WTC11 (cell line): ENCODE data around the gene TUSC2. TPM values are rescaled to one million over a fixed set of nuclear protein-coding genes. Genes with fewer than 3 reads are reported as not detected.

Experiments
- ATAC-seq: fragments of 200-7000 bp; cut with Tn5 transposase; 2 replicates; pipeline ENCODE4 v1.10.0; 2021; ENCODE audit warnings: mild to moderate bottlenecking, moderate library complexity
- CTCF ChIA-PET: fragments of 300-600 bp; sonication (Branson Sonifier 250); formaldehyde crosslinking; loops from one replicate; lab custom pipeline; 2021; ENCODE audit warnings: antibody characterized with exemption; lab: Charles Lee
- POLR2A ChIA-PET: fragments of 350-600 bp; sonication (Branson Sonifier 250); formaldehyde crosslinking; loops from one replicate; lab custom pipeline; 2021; ENCODE audit warnings: antibody characterized with exemption; lab: Charles Lee
- DNase-seq: peaks from one replicate; pipeline ENCODE4 v3.0.0; 2021; ENCODE audit warnings: low spot score
- H3K27ac Mint-ChIP-seq: 2 replicates; pipeline ENCODE4 v1.8.0; 2021; ENCODE audit warnings: mixed read lengths
- H3K27me3 Mint-ChIP-seq: 2 replicates; pipeline ENCODE4 v1.8.0; 2021; ENCODE audit warnings: low read depth, mild to moderate bottlenecking, moderate library complexity, mixed read lengths
- H3K36me3 Mint-ChIP-seq: 2 replicates; pipeline ENCODE4 v1.8.0; 2021; ENCODE audit warnings: mixed read lengths
- H3K4me1 Mint-ChIP-seq: 2 replicates; pipeline ENCODE4 v1.8.0; 2022; ENCODE audit warnings: mixed read lengths
- H3K4me3 Mint-ChIP-seq: 2 replicates; pipeline ENCODE4 v1.8.0; 2021; ENCODE audit warnings: mild to moderate bottlenecking, moderate library complexity, mixed read lengths
- H3K9me3 Mint-ChIP-seq: 2 replicates; pipeline ENCODE4 v1.8.0; 2021; ENCODE audit warnings: mixed read lengths
- ATF3 ChIP-seq: sonication (generic); formaldehyde crosslinking; conservative IDR thresholded peaks from 2 replicates; pipeline ENCODE4 v1.8.1; 2022; ENCODE audit warnings: mild to moderate bottlenecking, missing genetic modification reagents
- CTCF ChIP-seq: fragments of 200-600 bp; IDR thresholded peaks from 2 replicates; pipeline ENCODE4 v1.8.0; 2022; ENCODE audit warnings: antibody characterized with exemption
- ETV6 ChIP-seq: sonication (generic); formaldehyde crosslinking; IDR thresholded peaks from 2 replicates; pipeline ENCODE4 v1.8.1; 2022; ENCODE audit warnings: mild to moderate bottlenecking, missing genetic modification reagents
- HMGXB4 ChIP-seq: sonication (generic); formaldehyde crosslinking; IDR thresholded peaks from 2 replicates; pipeline ENCODE4 v1.8.1; 2023; ENCODE audit warnings: mild to moderate bottlenecking, moderate library complexity, missing genetic modification reagents
- NFATC4 ChIP-seq: fragments of 250-450 bp; sonication (Bioruptor Pico); IDR thresholded peaks from 2 replicates; pipeline ENCODE4 v1.9.0; 2021; ENCODE audit warnings: mild to moderate bottlenecking
- NFYB ChIP-seq: sonication (generic); formaldehyde crosslinking; conservative IDR thresholded peaks from 2 replicates; pipeline ENCODE4 v1.8.0; 2022; ENCODE audit warnings: low read depth, missing genetic modification reagents
- NR1H2 ChIP-seq: sonication (generic); formaldehyde crosslinking; IDR thresholded peaks from 2 replicates; pipeline ENCODE4 v1.9.0; 2021; ENCODE audit warnings: mild to moderate bottlenecking, moderate library complexity, missing genetic modification reagents
- PREB ChIP-seq: sonication (generic); formaldehyde crosslinking; IDR thresholded peaks from 2 replicates; pipeline ENCODE4 v1.8.1; 2022; ENCODE audit warnings: mild to moderate bottlenecking, missing genetic modification reagents, moderate library complexity, borderline replicate concordance
- TCF7 ChIP-seq: sonication (generic); formaldehyde crosslinking; IDR thresholded peaks from 2 replicates; pipeline ENCODE4 v1.8.0; 2022; ENCODE audit warnings: mild to moderate bottlenecking, low read depth, missing genetic modification reagents, moderate library complexity
- TP53 ChIP-seq: sonication (generic); formaldehyde crosslinking; IDR thresholded peaks from 2 replicates; pipeline ENCODE4 v1.8.1; 2023; ENCODE audit warnings: mild to moderate bottlenecking, missing genetic modification reagents
- ZNF423 ChIP-seq: fragments of 250-450 bp; sonication (Bioruptor Pico); IDR thresholded peaks from 2 replicates; pipeline ENCODE4 v2.1.2; 2022; ENCODE audit warnings: mild to moderate bottlenecking, moderate library complexity
- total RNA-seq: library from RNA; stranded (reverse); gene quantifications from 3 replicates; pipeline ENCODE4 v1.2.3, GENCODE V29; 2021
- TF ChIP-seq, protein P1 (sequence below): sonication (generic); formaldehyde crosslinking; IDR thresholded peaks from 2 replicates; pipeline ENCODE4 v1.8.0; 2022; ENCODE audit warnings: mild to moderate bottlenecking, missing genetic modification reagents
- TF ChIP-seq, protein P2 (sequence below): sonication (generic); formaldehyde crosslinking; IDR thresholded peaks from 2 replicates; pipeline ENCODE4 v1.8.1; 2023; ENCODE audit warnings: mild to moderate bottlenecking, missing genetic modification reagents, moderate library complexity
- TF ChIP-seq, protein P3 (sequence below): sonication (generic); formaldehyde crosslinking; IDR thresholded peaks from 2 replicates; pipeline ENCODE4 v1.8.1; 2023; ENCODE audit warnings: mild to moderate bottlenecking, missing genetic modification reagents

The TUSC2 gene
- total RNA-seq, 1 experiment from 2014 or later = 41.1 TPM

- TF ChIP-seq, protein P1, sequence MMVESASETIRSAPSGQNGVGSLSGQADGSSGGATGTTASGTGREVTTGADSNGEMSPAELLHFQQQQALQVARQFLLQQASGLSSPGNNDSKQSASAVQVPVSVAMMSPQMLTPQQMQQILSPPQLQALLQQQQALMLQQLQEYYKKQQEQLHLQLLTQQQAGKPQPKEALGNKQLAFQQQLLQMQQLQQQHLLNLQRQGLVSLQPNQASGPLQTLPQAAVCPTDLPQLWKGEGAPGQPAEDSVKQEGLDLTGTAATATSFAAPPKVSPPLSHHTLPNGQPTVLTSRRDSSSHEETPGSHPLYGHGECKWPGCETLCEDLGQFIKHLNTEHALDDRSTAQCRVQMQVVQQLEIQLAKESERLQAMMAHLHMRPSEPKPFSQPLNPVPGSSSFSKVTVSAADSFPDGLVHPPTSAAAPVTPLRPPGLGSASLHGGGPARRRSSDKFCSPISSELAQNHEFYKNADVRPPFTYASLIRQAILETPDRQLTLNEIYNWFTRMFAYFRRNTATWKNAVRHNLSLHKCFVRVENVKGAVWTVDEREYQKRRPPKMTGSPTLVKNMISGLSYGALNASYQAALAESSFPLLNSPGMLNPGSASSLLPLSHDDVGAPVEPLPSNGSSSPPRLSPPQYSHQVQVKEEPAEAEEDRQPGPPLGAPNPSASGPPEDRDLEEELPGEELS (CRISPR knock-in tag) = peak; percentile 77
These were observed 9.3 kb upstream of the TUSC2 start (continued) for GRCh38 chr3:50337175-50337861.

- TF ChIP-seq TCF7 (CRISPR knock-in tag) (peak; percentile 42; the same call in 1 of the 2 replicates), NR1H2 (CRISPR knock-in tag) (no peak)
- TF ChIP-seq, all 79 proteins: peak for 1
- Mint-ChIP-seq H3K27ac (peak overlapping the region; percentile 86), H3K36me3 (peaks cover 6% of the 10 kb centered on the region), H3K4me1 (peaks cover 33% of the 10 kb centered on the region), H3K9me3 (no peaks in the 10 kb centered on the region), H3K4me3 (peak overlapping the region; percentile 95), H3K27me3 (peaks cover 36% of the 10 kb centered on the region)
- DNase-seq (no peak), ATAC-seq (no peak)
- ChIA-PET POLR2A (interaction anchor here (0.9 to 2.4 kb wide), 13 partner anchors 8 to 275 kb away, joined by 3 to 21 read pairs (median 4); partner anchors contain the start of genes CISH, CYB561D2, HYAL2 and HYAL3), CTCF (interaction anchor here (0.6 to 2.7 kb wide), 33 partner anchors 8 to 280 kb away, joined by 3 to 71 read pairs (median 6); partner anchors contain the start of genes C3orf18, CISH, CYB561D2 and GNAI2)
These were observed 8.6 kb upstream of the TUSC2 start for GRCh38 chr3:50336452-50337174.

DNA sequence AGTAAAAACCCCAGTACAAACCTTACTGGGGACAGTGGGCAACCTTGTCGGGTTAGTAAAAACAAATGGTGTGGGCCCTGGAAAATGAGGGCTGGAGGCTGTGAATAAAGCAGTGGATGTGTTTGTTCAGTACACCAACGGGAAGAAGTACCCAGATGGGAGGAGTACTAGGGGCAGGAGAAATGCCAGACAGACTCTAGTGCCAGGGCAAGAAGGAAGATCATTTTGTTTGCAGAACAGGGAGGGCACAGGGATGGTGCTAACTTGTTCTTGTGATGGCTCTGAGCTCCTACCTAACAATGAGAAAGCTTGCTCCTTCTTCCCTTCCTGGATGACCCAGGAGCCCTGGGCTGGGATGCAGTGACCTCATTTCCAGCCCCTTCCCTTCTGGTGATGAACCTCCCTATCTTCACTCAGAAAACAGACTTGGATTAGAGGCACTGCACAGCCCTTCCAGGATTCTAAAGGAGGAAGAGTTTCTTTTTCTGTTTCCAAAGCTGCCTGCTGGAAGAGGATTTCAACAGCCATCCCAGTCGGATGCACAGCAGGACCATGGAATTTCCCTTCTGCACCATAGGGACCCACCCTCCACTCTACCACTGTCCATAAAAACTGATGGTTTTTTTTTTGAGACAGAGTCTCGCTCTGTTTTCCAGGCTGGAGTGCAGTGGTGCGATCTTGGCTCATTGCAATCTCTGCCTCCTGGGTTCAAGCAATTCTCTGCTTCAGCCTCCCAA, 6.5 kb upstream of the TUSC2 start:
- ChIA-PET CTCF (no interaction called here), POLR2A (no interaction called here)
- DNase-seq (no peak), ATAC-seq (no peak)
- Mint-ChIP-seq H3K36me3 (peaks cover 24% of the 10 kb centered on the region), H3K4me1 (peaks cover 24% of the 10 kb centered on the region), H3K4me3 (no peak overlapping the region), H3K9me3 (no peaks in the 10 kb centered on the region), H3K27ac (0 out of 2 replicates have a peak overlapping the region, but pooled peaks have one; percentile 53), H3K27me3 (peaks cover 16% of the 10 kb centered on the region)
- no peak for TF ChIP-seq ATF3 (CRISPR knock-in tag)
- no peak for TF ChIP-seq CTCF
- TF ChIP-seq, protein P2, sequence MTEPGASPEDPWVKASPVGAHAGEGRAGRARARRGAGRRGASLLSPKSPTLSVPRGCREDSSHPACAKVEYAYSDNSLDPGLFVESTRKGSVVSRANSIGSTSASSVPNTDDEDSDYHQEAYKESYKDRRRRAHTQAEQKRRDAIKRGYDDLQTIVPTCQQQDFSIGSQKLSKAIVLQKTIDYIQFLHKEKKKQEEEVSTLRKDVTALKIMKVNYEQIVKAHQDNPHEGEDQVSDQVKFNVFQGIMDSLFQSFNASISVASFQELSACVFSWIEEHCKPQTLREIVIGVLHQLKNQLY (CRISPR knock-in tag) = no peak
- TF ChIP-seq HMGXB4 (CRISPR knock-in tag) = no peak
- TF ChIP-seq ETV6 (CRISPR knock-in tag) = no peak
- TF ChIP-seq TP53 (CRISPR knock-in tag) = no peak
- no peak for TF ChIP-seq PREB (CRISPR knock-in tag)
- no peak for TF ChIP-seq NFATC4 (CRISPR knock-in tag)
- TF ChIP-seq, protein P3, sequence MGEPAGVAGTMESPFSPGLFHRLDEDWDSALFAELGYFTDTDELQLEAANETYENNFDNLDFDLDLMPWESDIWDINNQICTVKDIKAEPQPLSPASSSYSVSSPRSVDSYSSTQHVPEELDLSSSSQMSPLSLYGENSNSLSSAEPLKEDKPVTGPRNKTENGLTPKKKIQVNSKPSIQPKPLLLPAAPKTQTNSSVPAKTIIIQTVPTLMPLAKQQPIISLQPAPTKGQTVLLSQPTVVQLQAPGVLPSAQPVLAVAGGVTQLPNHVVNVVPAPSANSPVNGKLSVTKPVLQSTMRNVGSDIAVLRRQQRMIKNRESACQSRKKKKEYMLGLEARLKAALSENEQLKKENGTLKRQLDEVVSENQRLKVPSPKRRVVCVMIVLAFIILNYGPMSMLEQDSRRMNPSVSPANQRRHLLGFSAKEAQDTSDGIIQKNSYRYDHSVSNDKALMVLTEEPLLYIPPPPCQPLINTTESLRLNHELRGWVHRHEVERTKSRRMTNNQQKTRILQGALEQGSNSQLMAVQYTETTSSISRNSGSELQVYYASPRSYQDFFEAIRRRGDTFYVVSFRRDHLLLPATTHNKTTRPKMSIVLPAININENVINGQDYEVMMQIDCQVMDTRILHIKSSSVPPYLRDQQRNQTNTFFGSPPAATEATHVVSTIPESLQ = no peak
- no peak for TF ChIP-seq NR1H2 (CRISPR knock-in tag)
- no peak for TF ChIP-seq NFYB
- no peak for TF ChIP-seq ZNF423
